Hepatocyte (in vitro differentiated cells): Measurements from ENCODE around the gene USP14.

Experiments
- EZH2 ChIP-seq: fragments of 200-600 bp; sonication (generic); IDR thresholded peaks from 2 replicates; pipeline ENCODE4 v1.6.1; 2016; ENCODE audit warnings: antibody characterized with exemption, mild to moderate bottlenecking, borderline replicate concordance
- EZH2phosphoT487 ChIP-seq: fragments of 200-600 bp; sonication (generic); IDR thresholded peaks from one replicate; pipeline ENCODE4 v1.6.1; 2018; ENCODE audit warnings: antibody characterized with exemption, mild to moderate bottlenecking, low read depth, moderate library complexity; ENCODE audit not compliant: unreplicated experiment, severe bottlenecking
- TF ChIP-seq, protein P1 (sequence below): fragments of 200-600 bp; sonication (generic); IDR thresholded peaks from 2 replicates; pipeline ENCODE4 v1.5.1; 2016; ENCODE audit warnings: antibody characterized with exemption, mild to moderate bottlenecking; ENCODE audit not compliant: poor library complexity

DNA sequence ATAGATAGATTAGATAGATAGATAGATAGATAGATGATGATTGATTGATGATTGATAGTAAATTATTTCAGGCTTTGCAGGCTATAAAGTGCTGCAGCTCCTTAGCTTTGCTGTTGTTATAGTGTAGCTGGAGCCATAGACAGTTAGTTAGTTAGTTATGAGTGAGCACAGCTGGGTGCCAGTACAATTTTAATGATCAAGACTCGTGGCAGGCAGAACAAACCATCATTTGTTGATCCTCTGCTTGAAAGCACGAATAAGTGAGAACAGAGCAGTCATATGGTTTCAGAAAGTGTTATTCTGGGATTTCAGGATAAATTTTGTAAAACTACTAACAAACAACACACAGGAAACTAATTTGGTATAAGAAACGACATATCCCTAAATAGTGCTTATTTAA is 55.6 kb downstream of the USP14 start:
- TF ChIP-seq, protein P1, sequence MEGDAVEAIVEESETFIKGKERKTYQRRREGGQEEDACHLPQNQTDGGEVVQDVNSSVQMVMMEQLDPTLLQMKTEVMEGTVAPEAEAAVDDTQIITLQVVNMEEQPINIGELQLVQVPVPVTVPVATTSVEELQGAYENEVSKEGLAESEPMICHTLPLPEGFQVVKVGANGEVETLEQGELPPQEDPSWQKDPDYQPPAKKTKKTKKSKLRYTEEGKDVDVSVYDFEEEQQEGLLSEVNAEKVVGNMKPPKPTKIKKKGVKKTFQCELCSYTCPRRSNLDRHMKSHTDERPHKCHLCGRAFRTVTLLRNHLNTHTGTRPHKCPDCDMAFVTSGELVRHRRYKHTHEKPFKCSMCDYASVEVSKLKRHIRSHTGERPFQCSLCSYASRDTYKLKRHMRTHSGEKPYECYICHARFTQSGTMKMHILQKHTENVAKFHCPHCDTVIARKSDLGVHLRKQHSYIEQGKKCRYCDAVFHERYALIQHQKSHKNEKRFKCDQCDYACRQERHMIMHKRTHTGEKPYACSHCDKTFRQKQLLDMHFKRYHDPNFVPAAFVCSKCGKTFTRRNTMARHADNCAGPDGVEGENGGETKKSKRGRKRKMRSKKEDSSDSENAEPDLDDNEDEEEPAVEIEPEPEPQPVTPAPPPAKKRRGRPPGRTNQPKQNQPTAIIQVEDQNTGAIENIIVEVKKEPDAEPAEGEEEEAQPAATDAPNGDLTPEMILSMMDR: no peak
- TF ChIP-seq EZH2 (no peak), EZH2phosphoT487 (no peak)
